Right lobe of liver (tissue), 6 donors: Measurements from ENCODE around the gene BRD2. TPM values are rescaled to one million over a fixed set of nuclear protein-coding genes. Genes with fewer than 3 reads are reported as not detected.

Experiments used
- ATAC-seq, 4 donors: fragments of 200-7000 bp; cut with Tn5 transposase; one replicate each; pipeline ENCODE4 v1.9.1; 2020; ENCODE audit warnings: mild to moderate bottlenecking in 4 of 4, moderate library complexity in 4 of 4
- DNase-seq, 3 donors: peaks; one replicate each; pipeline ENCODE4 v3.0.0-alpha.2; 2020
- H3K27ac ChIP-seq, 3 donors: fragments of 200-600 bp; one replicate each; pipeline ENCODE4 v1.8.0; 2022
- H3K27me3 ChIP-seq, 2 donors: fragments of 200-600 bp; one replicate each; pipeline ENCODE4 v1.8.0; 2022
- H3K36me3 ChIP-seq, 4 donors: fragments of 200-600 bp; sonication (generic) in 1 of 4; one replicate each; pipeline versions ENCODE4 v1.5.1 to v1.8.0; 2017 to 2022; ENCODE audit warnings: control low read depth in 1 of 4
- H3K4me1 ChIP-seq, 4 donors: fragments of 200-600 bp; sonication (generic) in 1 of 4; one replicate each; pipeline versions ENCODE4 v1.5.1 to v1.8.0; 2017 to 2022; ENCODE audit warnings: control low read depth in 1 of 4
- H3K4me3 ChIP-seq, 3 donors: fragments of 200-600 bp; one replicate each; pipeline ENCODE4 v1.8.0; 2022
- H3K9me3 ChIP-seq, 4 donors: fragments of 200-600 bp; sonication (generic) in 1 of 4; one replicate each; pipeline versions ENCODE4 v1.5.1 to v1.8.0; 2017 to 2022; ENCODE audit warnings: control low read depth in 1 of 4
- POLR2A ChIP-seq: fragments of 450-650 bp; IDR thresholded peaks from one replicate; pipeline ENCODE4 v1.6.1; 2017; ENCODE audit warnings: antibody characterized with exemption, mild to moderate bottlenecking
- WGBS: methylation state at CpG from one replicate; pipeline ENCODE4 v1.1.6; 2018; ENCODE audit warnings: low coverage, low lambda C conversion rate; ENCODE audit not compliant: insufficient coverage; ENCODE audit errors: missing lambda C conversion rate; 5-methylcytosine and 5-hydroxymethylcytosine counted together
- intact Hi-C, 2 donors: fragments of 100-400 bp; cut with DNase I; formaldehyde crosslinking; loops; one replicate each; pipeline versions ENCODE4 v1.11.2 to v1.14.1; 2022
- total RNA-seq, 6 experiments: library from RNA; depleted of rRNA in 2 of 6; stranded (reverse); fragments of >200 nt in 2 of 6; fragmentation: NEBNext Ultra II Directional in 3 of 6; extraction: Animal tissue kit (Norgen Biotek cat#: 25700) in 3 of 6; gene quantifications; one replicate each; pipeline versions ENCODE4 v1.1.0 to v1.2.4, GENCODE V29; 2016 to 2023
- TF ChIP-seq, protein P1 (sequence below), 4 donors: fragments of 200-600 bp in 3 of 4; fragments of 450-650 bp in 1 of 4; IDR thresholded peaks; one replicate each; pipeline versions ENCODE4 v1.5.1 to v1.8.0; 2016 to 2022; ENCODE audit warnings: antibody characterized with exemption in 4 of 4, mild to moderate bottlenecking in 2 of 4
- donor health status: DM: no; HTN: yes; CAD: no.
- donor health status: DM: no; HTN: no; CAD: no.
- donor health status: DM: no; HTN: no; CAD: no.
- donor health status: DM: no; HTN: yes; CAD: no.
- donor health status: DM: no; HTN: yes; CAD: no.

The BRD2 gene
- total RNA-seq, 6 experiments from 2014 or later, result 66.3 to 111 (median 73.7) TPM

DNA sequence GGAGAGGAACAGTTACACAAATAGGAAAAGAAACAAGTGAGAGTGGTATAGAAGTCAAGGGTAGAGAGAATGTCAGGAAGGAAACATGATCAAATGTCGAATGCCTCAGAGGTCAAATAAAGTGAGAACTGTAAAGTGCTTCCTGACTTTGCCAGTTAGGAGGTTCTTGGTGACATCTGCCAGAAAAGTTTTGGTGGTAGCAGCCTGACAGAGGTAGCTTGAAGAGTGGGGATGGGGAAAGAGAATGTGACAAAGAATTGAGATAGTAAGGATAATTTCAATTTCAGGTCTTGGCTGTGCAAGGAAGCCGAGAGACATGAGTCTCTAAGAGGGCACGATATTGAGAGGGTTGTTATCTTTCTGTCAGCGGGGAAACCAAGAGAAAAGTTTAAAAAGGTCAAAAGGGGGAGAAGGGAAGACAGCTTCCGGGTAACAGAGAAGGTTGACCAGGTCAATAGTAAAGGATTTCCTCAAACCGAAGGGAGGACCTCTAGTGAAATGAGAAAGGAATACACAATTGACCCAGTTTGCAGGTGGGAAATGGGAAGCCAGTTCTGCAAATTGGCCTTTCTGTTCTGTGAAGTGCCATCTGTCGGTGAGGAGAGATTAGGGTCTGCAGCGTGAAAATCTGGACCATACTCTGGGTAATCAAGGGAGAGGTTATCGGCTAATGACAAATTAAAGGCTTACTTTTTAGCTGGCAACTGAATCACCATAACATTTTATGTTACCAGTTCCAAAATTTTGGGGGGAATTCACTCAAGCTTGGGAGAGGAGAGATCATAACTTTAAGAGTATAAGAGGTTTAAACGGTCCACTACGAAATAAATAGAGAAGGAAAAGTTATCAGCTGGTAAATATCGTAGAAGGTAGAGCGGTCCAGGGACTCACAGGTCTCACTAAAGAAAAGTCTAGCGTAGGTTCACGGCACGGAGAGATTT is 973 bp upstream of the BRD2 start:
- ATAC-seq (peak in 3 of 4 donors; percentile 0 to 1 (median 1)), DNase-seq (no peak)
- H3K4me3 ChIP-seq, result peak overlapping the region; percentile 71 to 85 (median 81)
- no peaks in the 10 kb centered on the region for H3K9me3 ChIP-seq
- H3K4me1 ChIP-seq, result peaks cover 0 to 17% (median 8%) of the 10 kb centered on the region in 4 donors
- H3K36me3 ChIP-seq, result peaks cover 0 to 3% (median 2%) of the 10 kb centered on the region in 4 donors
- peak; percentile 9 for TF ChIP-seq POLR2A
- TF ChIP-seq, protein P1, sequence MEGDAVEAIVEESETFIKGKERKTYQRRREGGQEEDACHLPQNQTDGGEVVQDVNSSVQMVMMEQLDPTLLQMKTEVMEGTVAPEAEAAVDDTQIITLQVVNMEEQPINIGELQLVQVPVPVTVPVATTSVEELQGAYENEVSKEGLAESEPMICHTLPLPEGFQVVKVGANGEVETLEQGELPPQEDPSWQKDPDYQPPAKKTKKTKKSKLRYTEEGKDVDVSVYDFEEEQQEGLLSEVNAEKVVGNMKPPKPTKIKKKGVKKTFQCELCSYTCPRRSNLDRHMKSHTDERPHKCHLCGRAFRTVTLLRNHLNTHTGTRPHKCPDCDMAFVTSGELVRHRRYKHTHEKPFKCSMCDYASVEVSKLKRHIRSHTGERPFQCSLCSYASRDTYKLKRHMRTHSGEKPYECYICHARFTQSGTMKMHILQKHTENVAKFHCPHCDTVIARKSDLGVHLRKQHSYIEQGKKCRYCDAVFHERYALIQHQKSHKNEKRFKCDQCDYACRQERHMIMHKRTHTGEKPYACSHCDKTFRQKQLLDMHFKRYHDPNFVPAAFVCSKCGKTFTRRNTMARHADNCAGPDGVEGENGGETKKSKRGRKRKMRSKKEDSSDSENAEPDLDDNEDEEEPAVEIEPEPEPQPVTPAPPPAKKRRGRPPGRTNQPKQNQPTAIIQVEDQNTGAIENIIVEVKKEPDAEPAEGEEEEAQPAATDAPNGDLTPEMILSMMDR (IDR thresholded peaks at IDR 0.05), result peak; percentile 47 to 58 (median 54)
- intact Hi-C loops, result no loop called here
- WGBS, result under 1% methylated on average over 16 of the region's 16 CpGs
- no peaks in the 10 kb centered on the region for H3K27me3 ChIP-seq
- peak overlapping the region; percentile 100 for H3K27ac ChIP-seq

DNA sequence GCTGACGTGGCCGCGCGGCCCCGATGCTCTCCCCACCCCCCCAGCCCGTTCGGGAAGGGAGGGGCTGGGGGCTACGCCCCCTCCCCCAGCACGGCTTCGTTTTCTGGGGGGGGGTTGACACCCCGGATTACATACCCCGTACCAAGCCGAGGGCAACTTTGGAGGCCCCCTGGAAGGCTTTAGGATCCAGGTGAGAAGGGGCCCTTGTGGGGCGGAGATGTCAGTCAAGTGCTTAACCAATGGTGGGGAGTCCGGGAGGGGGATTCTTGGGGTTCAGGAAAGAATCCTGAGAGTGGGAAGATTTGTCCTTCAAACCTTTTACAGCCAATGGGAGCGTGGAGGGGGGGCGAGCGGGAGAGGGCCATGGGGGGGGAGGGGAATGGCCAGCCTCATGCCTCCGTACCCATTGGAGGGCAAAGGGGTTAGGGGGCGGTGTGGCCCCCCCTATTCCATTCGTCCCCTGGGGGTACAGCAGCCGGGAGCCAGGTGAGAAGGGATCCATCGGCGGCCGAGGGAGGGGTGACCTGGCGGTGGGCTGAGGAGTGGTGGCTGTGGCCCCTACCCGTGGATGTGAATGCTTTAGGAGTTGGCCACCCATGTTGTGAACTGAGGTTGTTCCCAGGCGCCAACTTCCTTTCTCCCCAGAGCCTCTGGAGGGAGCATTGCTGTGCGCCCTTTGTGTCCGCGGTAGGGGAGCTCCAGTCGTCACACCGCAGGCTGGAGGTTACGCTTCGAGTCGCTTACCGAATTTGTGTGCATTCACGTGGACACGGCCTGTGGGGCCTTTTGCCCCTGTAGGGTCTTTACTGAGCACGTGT is 682 bp downstream of the BRD2 start:
- H3K27ac ChIP-seq, result peak overlapping the region; percentile 100
- TF ChIP-seq POLR2A, result no peak
- TF ChIP-seq, protein P1 (IDR thresholded peaks at IDR 0.05), result no peak
- H3K4me1 ChIP-seq, result peaks cover 0 to 17% (median 8%) of the 10 kb centered on the region in 4 donors
- peak; percentile 29 to 42 (median 39) for ATAC-seq
- H3K36me3 ChIP-seq, result peaks cover 0 to 8% (median 5%) of the 10 kb centered on the region in 4 donors
- peak; percentile 60 to 79 (median 74) for DNase-seq
- peak overlapping the region; percentile 71 to 85 (median 81) for H3K4me3 ChIP-seq
- H3K9me3 ChIP-seq, result no peaks in the 10 kb centered on the region
- H3K27me3 ChIP-seq, result no peaks in the 10 kb centered on the region
- intact Hi-C loops, result no loop called here
- 0% methylated on average over 5 of the region's 40 CpGs for WGBS

DNA sequence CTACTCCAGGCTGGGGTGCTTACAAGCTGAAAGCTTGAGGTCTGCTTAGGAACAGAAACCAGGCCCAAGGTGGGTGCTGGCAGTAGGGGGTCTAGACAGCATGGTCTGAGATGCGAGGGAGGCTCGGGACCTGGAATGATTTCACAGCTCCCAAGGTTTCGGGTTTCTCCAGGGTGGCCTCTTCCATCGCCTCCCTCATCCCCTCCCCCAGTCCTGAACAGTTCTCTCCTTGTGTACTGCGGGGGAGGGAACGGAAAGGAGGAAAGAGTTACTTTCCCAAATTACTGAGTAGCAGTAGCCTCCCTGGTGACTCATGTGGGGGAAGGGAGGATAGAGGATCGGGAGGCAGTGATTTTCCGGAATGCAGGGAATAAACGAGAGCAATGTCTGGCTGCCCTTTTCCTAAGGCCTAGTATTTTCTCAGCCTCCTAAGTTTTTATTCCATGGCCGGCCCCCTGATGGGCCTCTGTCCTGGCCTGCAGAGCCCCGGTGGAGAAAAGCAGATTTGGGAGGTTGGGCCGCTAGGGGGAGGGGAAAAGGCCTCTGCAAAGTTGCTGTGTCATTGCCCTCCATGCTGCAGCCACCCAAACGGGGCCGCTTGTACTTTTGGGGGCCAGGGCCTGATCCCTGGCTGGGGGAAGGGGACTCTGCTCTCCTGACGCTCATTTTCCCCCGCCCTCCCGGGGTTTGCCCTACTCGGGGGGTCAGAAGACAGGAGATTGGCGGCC is 1.5 kb downstream of the BRD2 start:
- ATAC-seq (peak; percentile 3 to 22 (median 14)), DNase-seq (peak; percentile 76 to 87 (median 85))
- Histone ChIP-seq H3K9me3 (no peaks in the 10 kb centered on the region), H3K4me1 (peaks cover 0 to 19% (median 9%) of the 10 kb centered on the region in 4 donors), H3K36me3 (peaks cover 0 to 14% (median 11%) of the 10 kb centered on the region in 4 donors), H3K4me3 (peak overlapping the region; percentile 71 to 85 (median 81)), H3K27ac (peak overlapping the region; percentile 100), H3K27me3 (no peaks in the 10 kb centered on the region)
- intact Hi-C loops, result no loop called here
- TF ChIP-seq, protein P1 (IDR thresholded peaks at IDR 0.05), result peak; percentile 13 to 45 (median 20)
- peak; percentile 76 for TF ChIP-seq POLR2A
- WGBS, result 2% methylated on average over 15 of the region's 19 CpGs
